Neural crest cell (in vitro differentiated cells): ENCODE measurements around the gene MDN1. TPM values are rescaled to one million over a fixed set of nuclear protein-coding genes. Genes with fewer than 3 reads are reported as not detected.
A peak's percentile ranks its signal among the peaks of the same experiment; 100 is the strongest.

ENCODE experiments used
- DNase-seq: peaks from one replicate; pipeline ENCODE4 v3.0.0; 2021; ENCODE audit warnings: low read depth, mixed read lengths, low spot score
- H3K27ac Mint-ChIP-seq: one replicate; pipeline ENCODE4 v1.8.0; 2021; ENCODE audit warnings: mild to moderate bottlenecking, mixed read lengths; ENCODE audit not compliant: unreplicated experiment
- H3K27me3 Mint-ChIP-seq: 2 replicates; pipeline ENCODE4 v1.8.0; 2021; ENCODE audit warnings: low read depth, mild to moderate bottlenecking, mixed read lengths
- H3K36me3 Mint-ChIP-seq: 2 replicates; pipeline ENCODE4 v1.8.0; 2021; ENCODE audit warnings: low read depth, mild to moderate bottlenecking, mixed read lengths
- H3K4me1 Mint-ChIP-seq: 2 replicates; pipeline ENCODE4 v1.8.0; 2021; ENCODE audit warnings: mixed read lengths
- H3K4me3 Mint-ChIP-seq: one replicate; pipeline ENCODE4 v1.8.0; 2021; ENCODE audit warnings: mild to moderate bottlenecking, mixed read lengths
- H3K9me3 Mint-ChIP-seq: 2 replicates; pipeline ENCODE4 v1.8.0; 2021; ENCODE audit warnings: mixed read lengths
- total RNA-seq: library from RNA; stranded (reverse); gene quantifications from 2 replicates; pipeline ENCODE4 v1.2.1, GENCODE V29; 2021
- TF ChIP-seq, protein P1 (sequence below): fragments of 200-600 bp; sonication (generic); conservative IDR thresholded peaks from 2 replicates; pipeline ENCODE4 v1.5.0; 2021; ENCODE audit warnings: antibody characterized with exemption, mild to moderate bottlenecking

Gene MDN1
- total RNA-seq, 1 donor from 2014 or later, result 49.0 TPM

GRCh38 chr6:89602166-89602565 is 217.4 kb downstream of the MDN1 start:
- no peaks in the 10 kb centered on the region for H3K27me3 Mint-ChIP-seq

DNA sequence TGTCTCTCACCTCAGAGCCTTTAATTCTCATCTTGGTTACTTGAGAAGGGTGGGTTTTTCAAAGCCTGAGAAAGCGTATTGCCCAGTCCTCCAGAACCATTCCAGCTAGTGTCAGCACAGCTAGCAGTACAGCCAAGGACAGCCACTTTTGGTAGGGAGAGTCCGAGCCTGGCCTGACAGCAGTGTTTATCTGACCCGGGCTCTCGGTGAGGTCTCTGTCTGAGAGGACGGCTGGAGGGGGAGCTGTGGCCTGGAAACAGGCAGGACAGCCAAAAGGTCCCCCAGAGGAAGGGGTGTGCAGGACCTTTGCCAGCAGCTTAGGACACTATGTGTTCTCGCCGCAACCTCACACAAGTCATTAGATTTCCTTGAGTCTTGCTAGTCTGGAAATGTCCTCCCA is 219.9 kb downstream of the MDN1 start:
- Mint-ChIP-seq H3K27me3 (no peaks in the 10 kb centered on the region), H3K4me1 (no peaks in the 10 kb centered on the region), H3K36me3 (peaks cover 5% of the 10 kb centered on the region), H3K9me3 (peaks cover 2% of the 10 kb centered on the region), H3K27ac (peak overlapping the region; percentile 50), H3K4me3 (no peak overlapping the region)
- TF ChIP-seq, protein P1, sequence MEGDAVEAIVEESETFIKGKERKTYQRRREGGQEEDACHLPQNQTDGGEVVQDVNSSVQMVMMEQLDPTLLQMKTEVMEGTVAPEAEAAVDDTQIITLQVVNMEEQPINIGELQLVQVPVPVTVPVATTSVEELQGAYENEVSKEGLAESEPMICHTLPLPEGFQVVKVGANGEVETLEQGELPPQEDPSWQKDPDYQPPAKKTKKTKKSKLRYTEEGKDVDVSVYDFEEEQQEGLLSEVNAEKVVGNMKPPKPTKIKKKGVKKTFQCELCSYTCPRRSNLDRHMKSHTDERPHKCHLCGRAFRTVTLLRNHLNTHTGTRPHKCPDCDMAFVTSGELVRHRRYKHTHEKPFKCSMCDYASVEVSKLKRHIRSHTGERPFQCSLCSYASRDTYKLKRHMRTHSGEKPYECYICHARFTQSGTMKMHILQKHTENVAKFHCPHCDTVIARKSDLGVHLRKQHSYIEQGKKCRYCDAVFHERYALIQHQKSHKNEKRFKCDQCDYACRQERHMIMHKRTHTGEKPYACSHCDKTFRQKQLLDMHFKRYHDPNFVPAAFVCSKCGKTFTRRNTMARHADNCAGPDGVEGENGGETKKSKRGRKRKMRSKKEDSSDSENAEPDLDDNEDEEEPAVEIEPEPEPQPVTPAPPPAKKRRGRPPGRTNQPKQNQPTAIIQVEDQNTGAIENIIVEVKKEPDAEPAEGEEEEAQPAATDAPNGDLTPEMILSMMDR, result no peak
- no peak for DNase-seq

More at GRCh38 chr6:89602166-89602565, 217.4 kb downstream of the MDN1 start:
- no peak for DNase-seq
- Mint-ChIP-seq H3K9me3 (no peaks in the 10 kb centered on the region), H3K4me1 (no peaks in the 10 kb centered on the region), H3K4me3 (no peak overlapping the region), H3K27ac (no peak overlapping the region), H3K36me3 (no peaks in the 10 kb centered on the region)
- TF ChIP-seq, protein P1, result no peak

DNA sequence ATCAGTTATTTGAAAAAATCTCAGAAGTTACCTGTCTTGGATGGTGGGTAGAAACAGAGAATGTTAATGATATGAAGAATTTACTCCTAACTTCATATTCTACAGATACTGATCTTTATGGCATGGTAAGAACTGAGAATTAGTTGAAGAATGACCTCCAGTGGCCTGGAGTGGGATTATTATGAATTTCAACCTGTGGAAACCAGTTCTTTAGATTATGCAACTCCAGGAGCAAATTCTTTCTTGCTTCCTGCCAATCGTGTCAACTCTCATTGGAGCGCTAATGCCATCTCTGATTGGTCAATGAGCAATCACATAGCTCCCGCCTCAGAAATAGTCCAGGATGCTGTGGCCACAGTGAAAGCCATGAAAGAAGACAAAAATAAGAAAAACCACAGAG is 221.6 kb downstream of the MDN1 start:
- peaks cover 5% of the 10 kb centered on the region for H3K36me3 Mint-ChIP-seq
- H3K4me3 Mint-ChIP-seq, result no peak overlapping the region
- TF ChIP-seq, protein P1, result peak; percentile 55
- no peaks in the 10 kb centered on the region for H3K4me1 Mint-ChIP-seq
- H3K27me3 Mint-ChIP-seq, result no peaks in the 10 kb centered on the region
- no peak for DNase-seq
- no peak overlapping the region for H3K27ac Mint-ChIP-seq
- H3K9me3 Mint-ChIP-seq, result peaks cover 2% of the 10 kb centered on the region

DNA sequence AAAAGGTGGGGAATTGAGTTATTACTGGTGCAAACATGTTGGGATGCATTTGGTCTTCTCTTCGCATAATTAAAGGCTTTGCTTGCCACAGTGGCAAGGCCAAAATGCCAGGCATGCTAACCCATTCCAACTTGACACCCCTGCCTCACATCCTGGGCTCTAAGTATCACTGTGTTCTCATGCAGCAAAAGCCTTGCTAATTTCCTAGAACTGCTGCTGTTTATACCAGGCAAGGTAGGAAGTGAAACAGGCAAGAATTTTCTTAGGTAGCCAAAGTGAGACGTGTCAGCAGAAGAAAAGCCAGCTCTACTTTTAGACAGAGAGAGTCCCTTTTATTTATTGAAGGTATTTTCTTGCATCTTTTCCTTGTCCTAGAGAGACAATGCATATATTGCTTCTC is 222.2 kb downstream of the MDN1 start:
- DNase-seq, result no peak
- H3K9me3 Mint-ChIP-seq, result peaks cover 2% of the 10 kb centered on the region
- H3K36me3 Mint-ChIP-seq, result peaks cover 5% of the 10 kb centered on the region
- no peaks in the 10 kb centered on the region for H3K4me1 Mint-ChIP-seq
- H3K27ac Mint-ChIP-seq, result no peak overlapping the region
- H3K4me3 Mint-ChIP-seq, result no peak overlapping the region
- H3K27me3 Mint-ChIP-seq, result no peaks in the 10 kb centered on the region
- TF ChIP-seq, protein P1, result no peak

DNA sequence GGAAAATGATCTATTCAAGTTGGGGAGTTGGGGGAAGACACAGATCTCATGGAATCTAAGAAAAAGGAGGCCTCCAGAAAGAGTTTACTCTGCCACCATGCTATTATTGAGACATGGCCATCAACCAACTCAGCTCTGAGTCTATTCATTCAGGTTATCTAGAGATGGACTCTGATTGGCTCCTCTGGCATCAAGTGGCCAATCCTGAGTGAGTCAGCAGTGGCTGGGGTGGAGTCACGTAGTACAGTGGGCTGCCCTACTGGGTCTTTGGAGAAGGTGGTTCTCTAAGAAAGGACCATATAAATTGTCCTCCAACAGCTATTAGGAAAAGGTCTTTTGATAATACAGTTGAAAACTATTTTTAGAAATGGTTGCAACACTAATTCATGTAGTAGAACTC is 223.1 kb downstream of the MDN1 start:
- H3K27me3 Mint-ChIP-seq, result no peaks in the 10 kb centered on the region
- no peaks in the 10 kb centered on the region for H3K4me1 Mint-ChIP-seq
- no peak overlapping the region for H3K4me3 Mint-ChIP-seq
- TF ChIP-seq, protein P1, result no peak
- DNase-seq, result no peak
- no peak overlapping the region for H3K27ac Mint-ChIP-seq
- peaks cover 5% of the 10 kb centered on the region for H3K36me3 Mint-ChIP-seq
- H3K9me3 Mint-ChIP-seq, result peaks cover 2% of the 10 kb centered on the region

DNA sequence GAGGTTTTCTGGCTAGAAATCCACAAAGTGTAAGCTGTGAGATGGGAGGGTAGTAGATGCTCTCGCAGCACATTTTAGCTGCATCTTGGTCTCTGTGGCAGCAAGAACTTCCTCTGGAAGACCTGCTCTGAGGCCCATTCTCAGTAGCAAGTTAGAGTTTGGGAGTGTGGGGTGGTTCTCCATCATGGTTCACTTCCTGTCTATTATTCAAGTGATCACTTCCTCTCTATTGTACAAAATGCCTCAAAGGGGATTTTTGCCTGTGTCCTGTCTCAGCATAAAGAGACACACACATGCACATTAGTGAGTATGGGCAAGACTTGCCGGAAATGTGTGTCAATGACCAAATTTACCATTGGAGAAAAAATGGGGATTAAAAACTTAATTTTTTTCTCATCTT is 223.5 kb downstream of the MDN1 start:
- no peak for DNase-seq
- Mint-ChIP-seq H3K4me1 (no peaks in the 10 kb centered on the region), H3K27ac (no peak overlapping the region), H3K27me3 (no peaks in the 10 kb centered on the region), H3K4me3 (no peak overlapping the region), H3K9me3 (peaks cover 2% of the 10 kb centered on the region), H3K36me3 (peaks cover 5% of the 10 kb centered on the region)
- TF ChIP-seq, protein P1, result no peak
